NCI-H1092 (cell line): Measurements from ENCODE around the gene SLC6A13.
"Not testable (repeated sequence)": the region's sequence is repeated elsewhere in the genome, so short reads cannot be mapped to it uniquely, and the experiment has no call there.

Experiments
- DNase-seq: peaks from one replicate; lab custom pipeline; 2025; lab: John Stamatoyannopoulos, UW

Gene SLC6A13

DNA sequence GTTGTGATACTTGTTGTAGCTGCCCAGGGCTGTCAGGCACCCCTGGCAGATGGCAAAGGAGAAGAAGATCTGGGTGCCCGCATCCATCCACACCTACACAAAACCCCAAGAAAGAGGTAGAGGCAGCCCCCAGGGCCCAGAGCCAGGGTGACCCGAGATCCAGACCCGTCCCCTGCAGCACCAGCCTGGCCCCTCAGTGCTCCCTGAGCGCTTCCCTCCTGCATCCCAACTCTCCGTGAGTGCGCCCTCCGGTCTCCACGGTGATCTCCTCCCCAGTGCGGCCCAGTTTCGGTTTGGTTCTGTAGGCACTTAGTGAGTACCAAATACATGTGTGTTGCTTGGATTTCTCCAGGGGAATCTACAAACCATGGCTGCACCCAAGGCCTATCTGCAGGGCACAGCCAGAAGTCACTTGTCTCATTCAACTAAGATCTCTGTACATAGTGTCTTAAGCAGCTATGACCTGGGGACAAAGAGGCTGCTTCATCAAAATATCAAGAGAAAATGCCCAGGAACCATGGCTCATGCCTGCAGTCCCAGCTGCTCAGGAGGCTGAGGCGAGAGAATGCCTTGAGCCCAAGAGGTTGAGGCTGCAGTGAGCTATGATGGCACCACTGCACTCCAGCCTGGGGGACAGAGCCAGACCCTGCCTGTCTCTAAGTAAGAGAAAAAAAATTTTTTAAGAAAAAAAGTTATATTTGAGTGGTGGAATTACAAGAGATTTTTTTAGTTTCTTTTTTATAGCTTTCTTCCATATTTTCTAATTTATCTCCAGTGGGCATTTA lies 64.5 kb downstream of the SLC6A13 start:
- no peak for DNase-seq

DNA sequence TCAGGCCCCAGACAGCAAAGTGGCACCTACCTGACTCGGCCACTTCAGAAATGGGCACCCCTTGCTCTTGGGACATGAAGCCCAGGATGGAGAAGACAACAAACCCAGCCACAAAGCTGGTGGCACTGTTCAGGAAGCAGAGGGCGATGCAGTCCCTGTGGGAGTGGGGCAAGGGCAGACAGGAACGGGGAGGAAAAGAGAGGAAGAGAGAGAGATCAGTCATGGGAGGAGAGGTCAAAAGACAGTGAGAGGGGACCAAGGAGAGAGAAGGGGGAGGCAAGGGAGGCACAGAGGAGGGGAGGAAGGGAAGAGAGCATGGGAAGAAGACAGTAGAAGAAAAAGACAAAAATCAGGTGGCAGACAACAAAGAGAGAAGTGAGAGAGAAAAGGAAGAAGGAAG lies 65.3 kb downstream of the SLC6A13 start:
- DNase-seq, result no peak

DNA sequence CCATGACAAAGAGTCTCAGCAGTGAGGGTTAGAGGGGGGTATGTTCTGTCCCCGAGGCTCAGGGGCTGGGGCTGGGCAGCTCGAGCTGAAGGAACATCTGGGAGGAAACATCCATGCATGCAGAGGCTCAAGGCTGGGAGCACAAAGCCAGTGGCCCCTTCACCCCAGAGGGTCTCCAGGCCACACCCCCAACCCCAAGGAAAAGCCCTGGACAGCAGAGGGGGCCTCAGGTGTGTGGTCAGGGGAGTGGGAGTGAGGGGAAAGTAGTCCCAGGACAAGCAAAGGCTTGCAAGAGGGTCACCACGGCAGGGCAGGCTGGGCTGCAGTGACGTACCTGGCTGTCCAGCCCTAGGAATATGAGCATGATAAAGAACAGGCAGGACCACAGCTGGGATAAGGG lies 66.2 kb downstream of the SLC6A13 start:
- no peak for DNase-seq

DNA sequence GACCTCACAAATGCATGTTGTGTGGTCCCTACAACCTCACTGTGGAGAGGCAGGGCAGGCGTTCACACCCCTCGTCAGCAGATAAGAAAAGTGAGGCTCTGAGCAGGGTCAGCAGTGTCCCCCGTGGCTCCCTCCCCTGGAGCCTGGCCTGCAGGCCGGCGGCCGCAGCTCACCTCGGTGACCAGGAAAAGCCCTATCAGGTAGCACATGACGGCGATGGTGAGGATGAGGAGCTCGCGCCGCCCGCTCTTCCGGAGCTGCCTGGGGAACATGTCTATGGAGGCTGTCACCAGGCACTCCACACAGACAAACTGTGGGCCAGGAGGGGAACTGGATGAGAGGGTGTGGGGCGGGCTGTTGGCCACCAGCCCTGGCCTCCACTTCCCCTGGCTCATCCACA lies 66.7 kb downstream of the SLC6A13 start:
- no peak for DNase-seq

DNA sequence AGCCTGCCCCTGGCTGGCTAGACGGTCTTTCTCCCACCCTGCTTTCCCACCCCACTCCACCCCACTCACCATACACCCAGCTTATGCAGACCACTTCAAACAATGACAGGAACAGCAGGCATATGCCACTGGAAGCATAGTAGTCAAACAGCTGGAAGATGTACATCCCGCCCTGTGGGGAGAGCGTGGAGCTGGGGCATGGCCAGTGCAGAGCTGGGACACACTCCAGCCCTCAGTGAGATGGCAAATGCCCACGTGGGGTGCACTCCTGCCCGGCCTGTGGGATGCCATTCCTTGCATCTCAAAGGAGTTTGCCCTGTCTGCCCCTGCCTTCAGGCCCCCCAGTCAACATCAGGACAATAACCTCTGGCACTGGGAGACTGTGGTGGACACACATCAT lies 67.5 kb downstream of the SLC6A13 start:
- no peak for DNase-seq

DNA sequence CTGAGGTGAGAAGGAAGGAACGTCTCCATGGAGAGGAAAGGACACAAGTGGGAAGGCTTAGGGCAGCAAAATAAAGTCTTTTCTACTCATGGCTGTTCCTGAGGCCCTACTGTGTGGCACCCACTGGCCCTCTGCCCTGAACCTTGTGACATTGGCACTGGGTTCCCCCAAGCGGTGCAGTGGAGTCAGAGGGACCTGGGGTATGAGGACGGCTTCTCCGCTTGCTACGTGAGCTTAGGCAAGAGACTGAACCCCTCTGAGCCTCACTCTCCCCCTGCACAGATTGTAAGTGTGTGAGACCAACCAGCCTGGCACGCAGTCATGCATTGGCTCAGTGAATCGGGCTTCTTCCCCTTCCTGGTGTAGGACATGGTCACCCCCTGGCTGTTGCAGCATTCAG lies 68.4 kb downstream of the SLC6A13 start:
- DNase-seq, result no peak

DNA sequence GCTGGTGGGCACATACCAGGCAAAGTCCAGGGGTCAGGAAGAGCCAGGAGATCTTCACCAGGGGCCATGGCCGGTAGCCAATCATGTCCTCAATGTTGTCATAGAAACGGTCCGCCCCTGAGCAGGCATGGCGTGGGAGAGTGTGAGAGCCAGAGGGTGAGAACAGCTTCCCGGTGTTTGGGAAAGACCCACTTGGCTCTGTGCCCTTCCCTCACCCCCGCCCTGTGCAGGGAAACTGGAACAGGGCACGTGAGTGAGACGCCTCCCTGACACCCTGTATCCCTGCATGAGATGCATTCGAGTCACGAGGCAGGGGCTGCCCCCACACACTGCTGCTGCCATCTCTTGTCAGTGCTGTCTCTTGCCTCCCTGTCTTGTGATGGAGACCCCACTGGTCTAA lies 69.4 kb downstream of the SLC6A13 start:
- DNase-seq, result peak; percentile 40

DNA sequence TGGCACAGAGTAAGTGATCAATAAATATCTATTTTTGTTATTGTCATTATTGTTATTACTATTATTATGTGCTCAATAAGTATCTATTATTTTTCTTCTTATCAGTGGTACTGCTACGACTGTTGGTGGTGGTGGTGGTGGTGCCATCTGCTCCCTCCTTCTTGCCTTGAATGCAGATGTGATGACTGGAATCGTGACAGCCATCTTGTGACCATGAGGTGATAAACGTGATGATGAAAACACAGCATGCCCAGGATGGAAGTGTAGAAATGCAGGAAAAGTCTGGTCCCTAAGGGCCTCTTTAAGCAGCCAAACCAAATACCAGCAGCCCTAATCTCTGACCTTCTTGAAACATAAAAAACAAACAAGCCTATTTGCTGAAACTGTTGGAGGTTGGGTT lies 71.1 kb downstream of the SLC6A13 start:
- DNase-seq, result no peak

DNA sequence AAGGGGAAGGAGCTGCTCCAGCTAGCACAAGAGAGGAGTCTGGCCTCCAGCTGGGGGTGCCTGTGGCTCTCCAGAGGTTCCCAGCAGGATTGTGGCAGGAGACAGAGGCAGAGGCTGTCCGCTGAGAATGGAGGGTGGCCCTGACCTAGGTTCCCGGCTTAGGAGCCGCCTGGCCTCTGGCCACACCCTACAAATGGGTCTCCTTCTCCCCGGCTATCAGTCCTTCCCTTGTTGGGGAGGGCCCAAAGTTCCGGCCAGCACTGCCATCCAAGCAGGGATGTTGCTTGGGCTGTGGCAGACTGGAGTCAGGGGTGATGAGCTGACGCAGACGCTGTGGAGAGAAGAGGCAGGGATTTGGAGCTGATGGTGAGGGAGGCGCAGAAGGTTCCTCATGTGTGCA lies 71.8 kb downstream of the SLC6A13 start:
- DNase-seq, result no peak

DNA sequence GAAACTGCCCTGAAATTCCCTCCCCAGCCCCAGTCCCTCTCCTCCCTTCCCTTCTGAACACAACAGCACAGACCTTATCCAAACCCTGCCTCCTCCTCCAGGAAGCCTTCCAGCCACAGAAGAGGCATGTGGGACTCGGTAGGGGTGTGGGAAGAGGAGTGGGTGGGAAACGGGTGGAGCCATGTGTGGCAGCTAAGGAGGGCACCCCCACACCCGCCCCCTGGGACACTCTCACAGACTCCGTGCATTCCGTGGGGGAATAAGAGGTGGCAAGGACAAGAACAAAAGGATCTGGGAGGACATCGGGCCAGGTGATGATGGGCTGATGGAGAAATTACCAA lies 73.0 kb downstream of the SLC6A13 start:
- no peak for DNase-seq

DNA sequence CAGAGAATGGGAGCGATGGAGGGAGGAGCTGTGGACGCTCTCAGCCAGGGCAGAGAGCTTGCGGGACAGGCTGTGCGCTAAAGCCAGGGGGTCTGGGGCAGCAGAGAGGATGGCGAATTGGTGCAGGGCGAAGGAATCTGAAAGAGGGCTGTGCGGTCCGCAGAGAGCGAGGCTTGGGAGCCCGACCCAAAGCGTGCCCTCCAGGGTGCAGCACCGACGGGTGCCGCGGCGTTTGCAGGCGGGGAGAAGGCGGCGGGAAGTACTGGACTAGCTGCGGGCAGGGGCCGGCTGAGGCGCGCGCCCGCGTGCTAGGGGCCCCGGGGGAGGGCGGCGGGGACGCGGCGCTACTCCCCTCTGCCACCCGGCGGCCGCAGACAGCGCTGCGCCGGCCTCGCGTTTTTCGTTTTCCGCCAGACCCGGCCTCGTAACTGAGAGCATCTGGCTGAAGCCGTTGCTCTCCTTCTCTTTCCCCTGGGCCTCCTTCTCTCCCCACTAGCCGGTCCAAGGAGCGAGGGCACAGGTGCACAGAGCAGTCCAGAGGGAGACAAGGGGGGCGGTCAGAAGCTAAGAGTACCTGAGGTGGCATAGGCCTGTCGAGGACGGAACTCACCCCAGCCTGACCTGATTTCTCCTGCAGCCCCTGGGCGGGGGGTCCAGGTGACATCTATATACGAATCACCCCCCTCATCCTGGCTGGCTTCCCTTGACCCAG lies 73.6 kb downstream of the SLC6A13 start:
- peak; percentile 52 for DNase-seq

DNA sequence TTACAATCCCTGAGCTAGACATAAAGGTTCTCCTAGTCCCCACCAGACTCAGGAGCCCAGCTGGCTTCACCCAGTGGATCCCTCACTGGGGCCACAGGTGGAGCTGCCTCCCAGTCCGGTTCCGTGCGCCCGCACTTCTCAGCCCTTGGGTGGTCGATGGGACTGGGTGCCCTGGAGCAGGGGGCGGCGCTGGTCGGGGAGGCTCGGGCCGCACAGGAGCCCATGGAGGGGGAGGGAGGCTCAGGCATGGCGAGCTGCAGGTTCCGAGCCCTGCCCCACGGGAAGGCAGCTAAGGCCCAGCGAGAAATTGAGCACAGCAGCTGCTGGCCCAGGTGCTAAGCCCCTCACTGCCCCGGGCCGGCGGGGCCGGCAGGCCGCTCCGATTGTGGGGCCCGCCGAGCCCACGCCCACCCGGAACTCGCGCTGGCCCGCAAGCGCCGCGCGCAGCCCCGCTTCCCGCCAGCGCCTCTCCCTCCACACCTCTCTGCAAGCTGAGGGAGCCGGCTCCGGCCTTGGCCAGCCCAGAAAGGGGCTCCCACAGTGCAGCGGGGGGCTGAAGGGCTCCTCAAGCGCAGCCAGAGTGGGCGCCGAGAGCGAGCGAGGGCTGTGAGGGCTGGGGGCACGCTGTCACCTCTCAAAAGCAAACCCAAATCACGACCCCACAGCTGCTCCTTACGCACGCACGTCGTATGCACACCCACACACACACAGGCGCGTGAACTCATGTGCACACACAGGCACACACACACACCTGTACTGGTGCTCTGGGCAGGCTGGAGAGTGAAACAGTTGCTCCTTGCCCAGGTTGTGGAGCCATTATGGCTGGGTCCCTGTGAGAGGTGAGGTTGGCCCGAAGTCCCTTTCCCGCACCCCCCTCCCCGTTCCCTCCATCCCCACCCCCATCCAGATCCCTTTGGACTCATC lies 74.4 kb downstream of the SLC6A13 start:
- not testable (repeated sequence) for DNase-seq

DNA sequence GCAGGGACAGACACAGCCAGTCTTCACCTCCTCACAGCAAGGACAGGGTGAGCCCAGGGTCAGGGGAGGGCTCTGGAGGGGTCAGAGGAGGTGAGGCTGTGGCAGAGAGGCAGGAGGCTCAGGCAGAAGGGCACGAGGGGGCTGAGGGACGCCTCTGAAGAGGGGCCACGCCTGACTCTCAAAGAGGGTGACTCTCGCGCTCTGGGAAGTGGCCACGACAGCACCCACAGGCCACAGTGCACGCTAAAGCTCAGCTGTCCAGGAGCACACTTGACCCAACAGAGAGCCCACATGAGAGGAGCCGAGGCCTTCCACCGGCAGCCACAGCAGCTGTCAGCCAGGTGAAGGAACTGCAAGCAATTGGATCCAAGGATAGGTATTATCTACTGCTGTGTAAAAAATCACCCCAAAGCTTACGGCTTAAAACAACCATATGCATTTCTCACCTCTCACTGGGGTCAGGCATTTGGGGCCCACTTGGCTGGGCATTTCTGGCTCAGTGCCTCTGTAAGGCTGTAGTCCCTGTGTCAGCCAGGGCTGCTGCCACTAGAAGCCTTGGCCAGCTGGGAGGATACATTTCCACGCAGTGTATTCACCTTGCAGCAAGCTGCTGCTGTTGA lies 76.5 kb downstream of the SLC6A13 start:
- DNase-seq, result no peak

DNA sequence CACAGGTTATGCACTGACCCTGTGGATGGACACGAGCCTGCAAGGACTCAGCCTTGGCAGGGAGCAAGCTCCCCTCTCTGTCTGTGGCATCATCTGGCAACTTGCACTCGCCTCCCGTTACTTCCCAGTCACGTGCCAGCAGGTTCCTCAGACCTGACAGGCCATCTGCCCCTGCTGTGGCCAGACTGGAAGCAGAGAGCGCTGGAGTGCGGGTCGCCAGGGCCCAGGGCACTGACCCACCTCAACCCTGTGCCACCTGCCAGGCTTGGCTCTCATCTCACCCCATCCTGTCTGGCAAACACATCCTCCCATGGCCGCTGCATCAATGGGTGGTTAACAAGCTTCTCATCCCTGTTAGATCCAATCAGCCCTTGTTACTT lies 77.1 kb downstream of the SLC6A13 start:
- DNase-seq, result no peak

DNA sequence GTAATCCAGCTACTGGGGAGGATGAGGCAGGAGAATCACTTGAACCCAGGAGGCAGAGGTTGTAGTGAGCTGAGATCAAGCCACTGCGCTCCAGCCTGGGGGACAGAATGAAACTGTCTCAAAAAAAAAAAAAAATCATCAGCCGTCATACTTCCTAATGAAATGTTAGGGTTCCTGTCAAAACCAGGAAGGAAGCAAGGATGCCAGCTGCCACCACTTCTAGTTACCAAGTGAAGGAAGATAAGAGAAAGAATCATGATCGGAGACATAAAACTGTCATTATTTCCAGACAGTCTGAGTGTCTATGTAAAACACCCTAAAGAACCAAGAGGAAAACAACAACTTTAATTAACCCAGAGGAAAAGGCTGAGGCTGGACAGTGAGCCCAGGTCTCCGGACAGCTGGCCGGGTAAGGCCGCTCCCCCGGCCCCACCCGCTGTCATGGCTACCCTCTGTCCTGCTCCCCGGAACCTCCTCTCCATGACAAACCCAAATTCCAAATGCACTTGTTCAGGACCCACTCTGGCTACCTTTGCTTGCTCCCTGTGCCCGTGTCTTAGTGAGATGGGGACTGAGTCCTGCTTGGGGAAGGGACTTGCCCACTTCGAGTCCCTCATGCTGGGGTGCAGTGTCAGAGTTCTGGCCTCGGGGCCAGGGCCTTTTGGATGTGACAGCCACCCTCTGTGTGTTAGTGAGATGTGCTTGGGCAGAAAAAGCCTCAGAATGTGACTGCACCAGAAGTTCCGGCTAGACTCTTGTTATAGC lies 77.6 kb downstream of the SLC6A13 start:
- no peak for DNase-seq

DNA sequence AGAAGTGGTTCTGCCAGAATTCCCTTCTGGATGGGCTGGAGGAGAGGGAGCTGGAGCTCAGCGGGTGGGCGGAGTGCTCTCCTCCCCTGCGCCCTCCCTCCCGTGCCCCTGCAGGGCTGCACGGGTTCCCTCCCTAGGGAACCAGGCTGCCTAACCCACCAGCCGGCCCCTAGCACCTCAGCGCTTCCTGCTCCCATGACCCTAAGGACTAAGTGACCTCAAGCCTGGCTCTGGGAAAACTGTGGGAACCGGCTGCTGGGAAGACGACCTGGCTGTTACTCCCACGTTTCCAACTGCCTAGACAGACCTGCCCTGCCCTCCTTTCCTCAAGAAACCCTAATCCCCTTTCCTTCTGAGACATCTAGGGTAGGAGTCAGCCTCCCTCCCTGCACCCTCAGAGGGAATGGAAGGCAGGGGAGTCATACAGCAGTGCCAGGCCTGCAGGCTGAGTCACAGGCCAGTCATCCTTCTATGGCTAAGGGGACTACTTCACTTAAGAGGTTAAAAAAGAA lies 80.2 kb downstream of the SLC6A13 start:
- no peak for DNase-seq

DNA sequence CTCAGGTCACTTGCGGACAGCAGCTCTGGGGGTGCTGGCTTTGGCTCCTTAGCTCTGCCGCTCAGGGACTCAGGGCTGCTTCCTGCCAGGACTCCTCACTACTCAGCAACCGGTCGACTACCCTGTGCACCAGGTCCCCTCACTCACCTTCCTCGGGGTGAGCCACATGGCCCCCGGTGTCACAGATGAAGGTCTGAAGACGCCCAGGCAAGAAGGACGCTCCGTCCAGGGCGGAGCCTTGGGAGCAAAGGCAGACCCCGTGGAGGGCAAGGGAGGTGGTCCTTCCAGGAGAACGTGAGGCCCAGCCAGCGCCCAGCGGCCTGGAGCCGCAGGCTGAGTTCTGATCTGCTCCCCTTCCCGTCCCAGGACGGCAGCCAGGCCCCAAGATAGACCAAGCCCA lies 80.7 kb downstream of the SLC6A13 start:
- no peak for DNase-seq

DNA sequence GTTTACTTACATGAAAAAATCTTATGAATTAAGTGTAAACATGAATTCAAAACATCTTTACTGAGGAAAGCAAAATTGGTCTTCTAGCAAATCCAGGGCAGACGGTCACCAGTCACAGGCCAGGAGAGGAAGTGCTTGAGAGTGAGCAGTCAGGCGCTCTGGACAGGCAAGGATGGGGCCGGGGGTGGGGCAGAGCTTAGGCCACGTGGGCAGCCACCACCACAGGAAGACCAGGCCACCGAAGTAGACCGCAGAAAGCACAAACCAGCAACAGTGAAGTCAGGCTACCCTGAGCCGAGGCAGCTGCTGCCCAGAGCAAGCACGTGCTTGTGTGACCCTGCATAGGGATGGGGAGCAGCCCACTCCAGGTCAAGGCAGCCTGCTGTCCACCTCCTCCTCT lies 82.2 kb downstream of the SLC6A13 start:
- DNase-seq, result no peak

DNA sequence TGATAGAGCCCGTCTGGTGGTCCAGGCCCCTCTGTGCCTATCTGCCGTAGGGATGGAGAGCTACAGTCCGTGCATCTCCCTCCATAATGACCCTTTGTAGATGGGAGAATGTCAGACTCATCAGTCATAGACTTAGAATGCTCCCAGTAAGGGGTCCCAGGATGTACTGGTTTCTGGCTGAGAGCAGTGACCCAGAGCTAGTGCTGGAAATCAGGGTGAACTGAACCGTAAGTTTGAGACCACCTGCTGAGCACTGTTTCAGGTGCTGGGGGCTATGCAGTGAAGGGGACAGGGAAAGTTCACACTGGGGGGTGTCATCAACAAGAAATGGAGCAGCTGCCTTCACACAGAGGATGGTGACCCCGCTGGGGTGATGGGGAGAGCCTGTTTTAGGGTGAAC lies 82.8 kb downstream of the SLC6A13 start:
- no peak for DNase-seq

DNA sequence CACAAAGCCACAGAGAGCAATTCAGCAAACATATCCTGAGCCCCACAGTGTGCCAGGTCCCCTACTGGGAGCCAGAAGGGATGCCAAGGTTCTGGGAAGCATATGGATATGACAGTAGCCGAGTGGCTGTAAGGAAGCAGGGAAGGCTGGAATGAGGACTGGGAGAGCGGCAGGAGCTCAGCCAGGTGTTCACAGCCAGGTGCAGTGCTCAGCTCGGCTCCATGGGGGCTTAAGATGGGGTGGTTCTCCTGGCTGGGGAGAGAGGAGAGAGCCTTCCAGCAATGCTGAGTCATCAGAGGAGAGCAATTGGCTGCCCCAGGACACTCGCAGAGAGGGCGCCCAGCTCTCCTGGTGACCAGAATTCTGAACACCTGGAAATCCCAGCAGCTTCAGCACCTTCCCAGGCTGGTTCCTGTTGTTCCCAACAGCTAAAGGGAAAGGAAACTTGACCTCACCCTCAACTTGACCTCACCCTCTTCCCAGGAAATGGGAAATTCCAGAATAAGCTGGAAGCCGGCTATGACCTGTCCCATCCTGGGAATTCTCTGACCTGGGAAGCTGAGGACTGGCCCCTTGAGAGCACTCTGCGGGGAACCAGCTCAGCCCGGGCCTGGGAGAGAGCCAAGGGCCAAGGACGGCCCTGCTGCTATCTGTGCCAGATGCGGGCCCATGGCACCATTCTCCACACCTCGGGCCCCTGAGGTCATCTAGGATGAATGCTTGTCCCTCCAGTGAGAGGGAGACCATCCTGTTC lies 83.3 kb downstream of the SLC6A13 start:
- peak; percentile 73 for DNase-seq

DNA sequence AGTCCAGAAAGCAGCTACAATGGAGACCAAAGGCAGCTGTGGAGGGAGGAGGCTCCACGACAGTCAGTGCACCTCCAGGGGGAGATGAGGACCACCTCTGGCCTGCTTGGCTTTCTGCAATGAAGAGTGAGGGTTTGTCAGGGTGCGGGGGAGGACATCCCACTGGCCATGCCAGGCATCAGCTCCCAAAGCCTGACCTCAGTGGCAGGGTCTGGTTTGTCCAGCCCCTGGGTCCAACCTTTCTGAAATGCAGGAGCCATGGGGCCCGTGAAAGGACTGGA lies 83.9 kb downstream of the SLC6A13 start:
- DNase-seq, result no peak
